ENCODE results near the gene MAP3K2. TPM values are rescaled to one million over a fixed set of nuclear protein-coding genes. Genes with fewer than 3 reads are reported as not detected.

The MAP3K2 gene
- total RNA-seq, 1 donor from 2014 or later = 27.9 TPM

DNA sequence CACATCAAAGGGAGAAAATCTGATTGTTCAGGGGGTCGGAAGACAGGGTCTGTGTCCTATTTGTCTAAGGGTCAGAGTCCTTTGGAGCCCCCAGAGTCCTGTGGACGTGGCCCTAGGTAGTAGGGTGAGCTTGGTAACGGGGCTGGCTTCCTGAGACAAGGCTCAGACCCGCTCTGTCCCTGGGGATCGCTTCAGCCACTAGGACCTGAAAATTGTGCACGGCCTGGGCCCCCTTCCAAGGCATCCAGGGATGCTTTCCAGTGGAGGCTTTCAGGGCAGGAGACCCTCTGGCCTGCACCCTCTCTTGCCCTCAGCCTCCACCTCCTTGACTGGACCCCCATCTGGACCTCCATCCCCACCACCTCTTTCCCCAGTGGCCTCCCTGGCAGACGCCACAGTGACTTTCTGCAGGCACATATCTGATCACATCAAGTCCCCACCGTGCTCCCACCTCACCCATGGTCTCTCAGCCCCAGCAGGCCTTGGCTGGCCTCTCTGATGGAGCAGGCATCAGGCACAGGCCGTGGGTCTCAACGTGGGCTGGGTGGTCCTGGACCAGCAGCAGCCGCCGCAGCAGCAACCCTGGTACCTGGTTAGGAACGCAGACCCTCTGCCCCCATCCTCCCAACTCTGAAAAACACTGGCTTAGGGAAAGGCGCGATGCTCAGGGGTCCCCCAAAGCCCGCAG, 34.2 kb upstream of the MAP3K2 start:
- FAIRE-seq (no peak), DNase-seq (ENCODE audit: low read depth) (no peak)
- no peak for TF ChIP-seq CTCF (IDR thresholded peaks at IDR 0.05; ENCODE audit: insufficient read depth, low read length, severe bottlenecking)
- Histone ChIP-seq H3K4me3 (ENCODE audit: low read depth, low read length) (no peak overlapping the region), H3K27me3 (ENCODE audit: control insufficient read depth, insufficient read depth, low read length) (peaks cover 5% of the 10 kb centered on the region), H3K36me3 (ENCODE audit: control insufficient read depth, insufficient read depth, low read length) (no peaks in the 10 kb centered on the region)

GRCh38 chr2:127421116-127421800, 33.5 kb upstream of the MAP3K2 start:
- FAIRE-seq (no peak), DNase-seq (ENCODE audit: low read depth) (no peak)
- H3K4me3 ChIP-seq (ENCODE audit: low read depth, low read length) = no peak overlapping the region
- no peaks in the 10 kb centered on the region for H3K36me3 ChIP-seq (ENCODE audit: control insufficient read depth, insufficient read depth, low read length)
- no peak for TF ChIP-seq CTCF (IDR thresholded peaks at IDR 0.05; ENCODE audit: insufficient read depth, low read length, severe bottlenecking)
- peaks cover 5% of the 10 kb centered on the region for H3K27me3 ChIP-seq (ENCODE audit: control insufficient read depth, insufficient read depth, low read length)

GRCh38 chr2:127420039-127420864, 32.5 kb upstream of the MAP3K2 start:
- FAIRE-seq (no peak), DNase-seq (ENCODE audit: low read depth) (no peak)
- no peak overlapping the region for H3K4me3 ChIP-seq (ENCODE audit: low read depth, low read length)
- TF ChIP-seq CTCF (IDR thresholded peaks at IDR 0.05; ENCODE audit: insufficient read depth, low read length, severe bottlenecking) = no peak
- H3K27me3 ChIP-seq (ENCODE audit: control insufficient read depth, insufficient read depth, low read length) = peaks cover 5% of the 10 kb centered on the region
- no peaks in the 10 kb centered on the region for H3K36me3 ChIP-seq (ENCODE audit: control insufficient read depth, insufficient read depth, low read length)

DNA sequence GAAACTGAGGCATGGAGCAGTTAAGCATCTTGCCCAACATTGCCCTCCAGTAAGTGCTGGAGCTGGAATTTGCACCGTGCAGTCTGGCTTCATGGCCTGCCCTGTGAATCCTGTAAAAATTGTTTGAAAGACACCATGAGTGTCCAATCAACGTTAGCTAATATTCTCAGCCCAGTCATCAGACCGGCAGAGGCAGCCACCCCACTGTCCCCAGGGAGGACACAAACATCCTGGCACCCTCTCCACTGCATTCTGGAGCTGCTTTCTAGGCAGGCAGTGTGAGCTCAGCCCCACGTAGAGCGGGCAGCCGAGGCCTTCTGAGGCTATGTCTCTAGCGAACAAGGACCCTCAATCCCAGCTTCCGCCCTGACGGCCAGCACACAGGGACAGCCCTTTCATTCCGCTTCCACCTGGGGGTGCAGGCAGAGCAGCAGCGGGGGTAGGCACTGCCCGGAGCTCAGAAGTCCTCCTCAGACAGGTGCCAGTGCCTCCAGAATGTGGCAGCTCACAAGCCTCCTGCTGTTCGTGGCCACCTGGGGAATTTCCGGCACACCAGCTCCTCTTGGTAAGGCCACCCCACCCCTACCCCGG, 31.8 kb upstream of the MAP3K2 start:
- H3K36me3 ChIP-seq (ENCODE audit: control insufficient read depth, insufficient read depth, low read length) = no peaks in the 10 kb centered on the region
- TF ChIP-seq CTCF (IDR thresholded peaks at IDR 0.05; ENCODE audit: insufficient read depth, low read length, severe bottlenecking) = no peak
- H3K4me3 ChIP-seq (ENCODE audit: low read depth, low read length) = no peak overlapping the region
- no peak for DNase-seq (ENCODE audit: low read depth)
- H3K27me3 ChIP-seq (ENCODE audit: control insufficient read depth, insufficient read depth, low read length) = peaks cover 5% of the 10 kb centered on the region
- peak; percentile 43 for FAIRE-seq

DNA sequence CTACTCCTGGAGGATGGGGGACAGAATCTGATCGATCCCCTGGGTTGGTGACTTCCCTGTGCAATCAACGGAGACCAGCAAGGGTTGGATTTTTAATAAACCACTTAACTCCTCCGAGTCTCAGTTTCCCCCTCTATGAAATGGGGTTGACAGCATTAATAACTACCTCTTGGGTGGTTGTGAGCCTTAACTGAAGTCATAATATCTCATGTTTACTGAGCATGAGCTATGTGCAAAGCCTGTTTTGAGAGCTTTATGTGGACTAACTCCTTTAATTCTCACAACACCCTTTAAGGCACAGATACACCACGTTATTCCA, 31.3 kb upstream of the MAP3K2 start:
- H3K27me3 ChIP-seq (ENCODE audit: control insufficient read depth, insufficient read depth, low read length) = peaks cover 5% of the 10 kb centered on the region
- no peak for FAIRE-seq
- no peak overlapping the region for H3K4me3 ChIP-seq (ENCODE audit: low read depth, low read length)
- no peaks in the 10 kb centered on the region for H3K36me3 ChIP-seq (ENCODE audit: control insufficient read depth, insufficient read depth, low read length)
- DNase-seq (ENCODE audit: low read depth) = no peak
- TF ChIP-seq CTCF (IDR thresholded peaks at IDR 0.05; ENCODE audit: insufficient read depth, low read length, severe bottlenecking) = no peak

Data from bronchial epithelial cell (primary cell).